Skin epidermis (tissue), 12 donors: ENCODE measurements around the gene RNU1-3.
"Not testable (repeated sequence)": the region's sequence is repeated elsewhere in the genome, so short reads cannot be mapped to it uniquely, and the experiment has no call there.

Source experiments
- H3K27ac ChIP-seq, 21 experiments: fragments of 200-600 bp; sonication (generic) in 11 of 21; one replicate each; pipeline ENCODE4 v1.5.0; 2020; ENCODE audit warnings: mild to moderate bottlenecking in 3 of 21, inconsistent platforms in 2 of 21, moderate library complexity in 2 of 21
- H3K4me3 ChIP-seq, 7 experiments: fragments of 200-600 bp; sonication (generic) in 2 of 7; one replicate each; pipeline ENCODE4 v1.5.0; 2020; ENCODE audit warnings: inconsistent platforms in 2 of 7, mild to moderate bottlenecking in 2 of 7, moderate library complexity in 1 of 7

RNU1-3 gene

DNA sequence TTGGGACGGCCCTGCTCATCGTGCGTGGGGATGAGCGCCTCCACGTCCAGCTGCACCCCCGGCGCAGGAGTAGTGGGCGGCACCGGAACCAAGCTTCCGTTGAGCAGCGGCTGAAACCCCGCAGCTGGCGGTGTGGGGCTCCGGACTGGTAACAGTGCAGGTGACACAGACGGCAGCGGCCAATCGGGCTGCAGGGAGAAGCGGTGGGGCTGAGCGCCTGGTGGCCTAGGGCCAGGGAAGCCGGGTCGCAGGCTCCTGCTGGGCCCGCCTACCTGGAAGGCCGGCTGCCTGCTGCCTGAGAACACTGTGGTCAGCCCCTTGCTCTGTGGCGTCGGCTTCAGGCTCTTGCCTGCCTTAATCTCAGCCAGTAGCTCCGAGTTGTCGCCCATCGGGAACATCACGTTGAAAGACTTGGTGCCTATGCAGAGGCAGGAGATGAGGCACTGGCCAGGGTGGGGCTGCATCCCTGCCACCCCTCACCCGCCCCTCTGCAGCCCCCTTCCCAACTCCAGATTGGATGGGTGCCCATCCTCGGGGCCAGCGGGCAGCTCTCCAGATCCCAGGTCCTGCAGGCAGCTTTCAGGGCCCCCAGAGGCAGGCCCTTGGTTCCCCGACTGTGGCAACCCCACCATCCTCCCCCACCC lies 29.9 kb upstream of the RNU1-3 start:
- H3K27ac ChIP-seq, H3K4me3 ChIP-seq: not testable (repeated sequence)

DNA sequence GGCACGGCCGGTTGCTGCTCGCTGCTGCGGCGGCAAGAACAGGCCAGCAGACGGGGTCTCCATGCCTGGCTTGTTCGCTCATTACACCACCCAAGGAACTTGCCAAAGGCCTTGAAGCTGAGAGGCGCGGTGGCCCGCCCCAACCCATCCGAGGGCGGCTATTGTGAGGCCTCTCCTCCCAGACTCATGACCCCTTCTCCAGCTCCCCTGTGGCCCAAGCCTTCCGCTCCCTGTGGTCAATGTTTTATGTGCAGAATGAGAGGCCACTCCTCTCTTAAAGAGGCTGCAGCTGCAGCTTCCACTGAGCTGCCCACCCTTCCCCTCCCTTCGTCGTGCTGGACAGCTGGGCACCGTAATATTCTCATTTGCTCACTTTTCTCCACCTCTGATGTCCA lies 27.6 kb upstream of the RNU1-3 start:
- H3K4me3 ChIP-seq, H3K27ac ChIP-seq: not testable (repeated sequence)

DNA sequence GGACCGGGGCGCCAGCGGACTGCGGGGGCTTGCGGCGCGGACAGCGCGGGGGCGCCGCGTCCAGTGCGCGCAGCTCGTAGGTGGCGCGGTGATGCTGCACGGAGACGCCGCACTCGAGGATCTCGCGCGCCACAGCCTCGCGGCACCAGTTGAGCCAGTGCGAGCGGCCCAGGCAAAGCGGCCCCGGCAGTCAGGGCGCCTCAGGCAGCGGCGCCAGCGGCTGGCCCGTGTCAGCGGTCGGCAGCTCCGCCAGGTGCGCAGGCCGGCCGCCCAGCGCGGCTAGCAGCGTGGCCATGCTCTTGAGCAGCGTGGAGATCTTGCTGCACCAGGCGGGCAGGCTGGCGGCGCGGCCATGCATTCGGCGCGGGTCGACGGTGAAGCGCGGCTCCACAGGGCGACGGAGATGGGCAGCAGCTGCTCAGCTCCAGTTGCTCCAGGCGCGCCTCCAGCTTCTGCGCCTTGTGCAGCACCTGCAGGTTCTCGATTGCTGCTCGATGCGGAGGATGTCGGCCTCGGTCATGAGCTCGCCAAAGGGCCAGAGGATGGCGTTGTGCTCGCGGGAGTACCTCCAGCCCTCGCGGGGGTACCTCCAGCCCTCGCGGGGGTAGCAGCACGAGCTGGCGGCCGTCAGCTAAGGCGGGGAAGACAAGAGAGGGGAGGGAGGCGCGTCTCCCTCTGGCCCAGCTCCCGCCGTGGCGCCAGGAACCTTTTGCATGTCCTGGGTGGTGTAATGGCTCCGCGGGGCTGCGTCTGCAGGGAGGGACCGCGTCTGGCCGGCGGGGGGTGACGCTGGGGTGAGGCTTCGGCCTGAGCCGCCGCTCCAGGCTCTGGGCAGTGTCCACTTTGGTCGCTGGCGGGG lies 26.9 kb upstream of the RNU1-3 start:
- H3K27ac ChIP-seq, H3K4me3 ChIP-seq: not testable (repeated sequence)

DNA sequence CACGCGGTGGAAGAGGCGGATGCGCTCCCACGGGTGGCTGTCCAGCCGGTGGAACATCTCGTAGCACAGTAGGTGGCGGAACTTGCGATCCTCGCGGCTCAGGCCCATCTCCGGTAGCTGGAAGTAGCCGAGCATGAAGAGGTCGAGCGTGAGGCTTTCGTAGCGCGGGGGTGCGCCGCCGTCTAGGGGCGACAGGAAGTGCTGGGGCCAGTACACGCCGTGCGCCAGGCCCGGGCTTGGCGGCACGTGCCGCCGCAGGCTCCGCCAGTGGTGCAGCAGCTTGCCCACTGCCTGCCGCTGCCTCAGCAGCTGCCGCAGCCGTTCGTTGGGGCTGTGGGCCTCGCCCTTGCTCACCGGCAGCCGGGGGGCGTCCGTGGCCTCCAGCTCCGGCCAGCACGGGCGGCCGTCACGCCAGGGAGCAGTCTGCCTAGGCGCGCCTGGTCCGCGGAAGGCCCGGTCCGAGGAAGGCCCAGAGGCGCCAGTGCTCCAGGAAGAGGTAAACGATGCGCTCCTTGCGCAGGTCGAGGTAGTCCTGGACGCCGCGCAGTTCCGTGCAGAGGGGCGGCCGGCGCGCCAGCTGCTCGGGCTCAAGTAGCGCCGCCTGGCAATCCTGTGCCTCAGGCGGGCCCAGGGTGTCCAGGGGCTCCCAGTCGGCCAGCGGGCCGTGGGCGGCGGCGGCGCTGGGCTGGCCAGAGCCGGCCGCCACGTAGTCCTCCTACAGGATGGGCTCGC lies 26.1 kb upstream of the RNU1-3 start:
- H3K4me3 ChIP-seq, H3K27ac ChIP-seq: not testable (repeated sequence)

DNA sequence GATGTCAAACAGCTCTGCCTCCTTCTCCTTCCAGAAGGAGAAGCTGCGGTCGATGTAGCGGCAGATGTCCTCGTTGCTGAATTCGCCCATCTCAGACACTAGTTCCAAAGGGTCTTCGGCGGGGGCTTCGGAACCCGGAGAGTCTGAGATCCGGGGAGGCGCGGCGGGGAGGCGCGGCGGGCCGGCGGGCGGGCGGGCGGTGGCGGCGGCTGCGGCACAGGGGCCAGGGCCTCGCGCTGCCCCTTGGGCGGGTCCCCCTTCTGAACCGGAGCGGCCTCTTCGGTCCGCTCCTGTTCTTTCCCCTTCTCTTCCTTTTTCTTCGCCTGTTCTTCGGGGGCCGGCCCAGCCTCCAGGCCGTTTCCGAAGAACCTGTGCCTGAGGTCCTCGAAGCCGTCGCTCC lies 25.5 kb upstream of the RNU1-3 start:
- H3K27ac ChIP-seq, H3K4me3 ChIP-seq: not testable (repeated sequence)

DNA sequence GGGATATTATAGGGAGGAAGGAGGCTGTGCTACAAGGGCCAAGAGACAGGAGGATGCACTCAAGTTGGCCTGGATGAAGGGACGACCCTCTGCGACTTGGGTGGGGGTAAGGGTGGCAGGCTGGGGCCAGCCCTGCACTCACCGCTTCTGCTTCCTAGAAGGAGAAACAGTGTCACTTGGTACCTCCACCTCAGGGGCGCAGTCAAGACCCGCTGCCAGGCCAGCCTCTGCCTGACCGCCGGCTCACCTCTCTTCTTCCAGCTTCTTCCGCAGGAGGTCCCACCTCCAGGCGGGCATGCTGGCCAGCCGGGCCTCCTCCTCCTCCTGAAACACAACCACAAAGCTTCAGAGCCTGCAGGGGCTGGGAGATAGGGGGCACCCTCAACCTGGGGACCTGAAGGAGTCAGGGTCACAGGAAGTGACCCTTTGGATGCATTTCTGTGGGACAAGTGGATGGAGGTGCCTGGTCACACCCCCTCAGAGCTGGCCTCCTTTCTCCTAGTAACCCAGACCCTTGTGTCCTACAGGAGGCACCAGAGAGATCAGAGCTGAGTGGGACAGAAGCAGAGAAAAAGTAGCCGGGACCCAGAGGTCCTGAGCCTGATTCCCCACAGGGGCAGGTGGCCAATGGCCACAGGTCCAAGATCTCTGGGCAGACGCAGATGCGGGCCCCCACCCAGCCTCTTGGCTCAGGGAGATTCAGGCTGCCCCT lies 24.4 kb upstream of the RNU1-3 start:
- H3K27ac ChIP-seq, H3K4me3 ChIP-seq: not testable (repeated sequence)

DNA sequence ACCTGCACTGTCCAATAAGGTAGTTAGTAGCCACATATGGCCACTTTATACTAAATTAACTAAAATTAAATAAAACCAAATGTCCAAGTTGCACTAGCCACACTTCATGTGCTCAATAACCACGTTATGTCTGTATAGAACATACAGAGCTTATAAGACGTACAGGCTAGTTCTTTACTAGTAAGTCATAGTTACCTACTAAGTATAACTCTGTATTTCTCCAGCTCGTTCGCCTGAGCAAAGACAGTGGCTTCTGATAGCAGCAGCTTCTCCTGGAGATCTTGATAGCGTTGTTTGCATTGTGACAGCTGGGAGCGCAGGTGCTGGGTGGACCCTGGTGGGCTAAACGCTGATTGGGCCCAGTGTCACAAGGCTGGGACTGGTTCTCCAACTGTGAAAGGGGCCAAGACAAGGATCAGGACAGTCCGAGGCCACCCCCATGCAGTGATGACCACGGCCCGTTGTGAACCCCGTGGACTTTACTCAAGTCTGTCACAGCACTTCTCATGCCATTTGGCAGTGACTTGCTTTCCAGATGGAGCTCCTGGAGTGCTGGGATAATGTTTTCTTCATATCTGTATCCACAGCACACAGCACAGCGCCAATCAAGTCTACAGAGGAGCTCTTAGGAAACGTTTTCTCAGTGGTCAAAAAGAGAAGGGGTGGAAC lies 20.5 kb upstream of the RNU1-3 start:
- H3K4me3 ChIP-seq, H3K27ac ChIP-seq: not testable (repeated sequence)

DNA sequence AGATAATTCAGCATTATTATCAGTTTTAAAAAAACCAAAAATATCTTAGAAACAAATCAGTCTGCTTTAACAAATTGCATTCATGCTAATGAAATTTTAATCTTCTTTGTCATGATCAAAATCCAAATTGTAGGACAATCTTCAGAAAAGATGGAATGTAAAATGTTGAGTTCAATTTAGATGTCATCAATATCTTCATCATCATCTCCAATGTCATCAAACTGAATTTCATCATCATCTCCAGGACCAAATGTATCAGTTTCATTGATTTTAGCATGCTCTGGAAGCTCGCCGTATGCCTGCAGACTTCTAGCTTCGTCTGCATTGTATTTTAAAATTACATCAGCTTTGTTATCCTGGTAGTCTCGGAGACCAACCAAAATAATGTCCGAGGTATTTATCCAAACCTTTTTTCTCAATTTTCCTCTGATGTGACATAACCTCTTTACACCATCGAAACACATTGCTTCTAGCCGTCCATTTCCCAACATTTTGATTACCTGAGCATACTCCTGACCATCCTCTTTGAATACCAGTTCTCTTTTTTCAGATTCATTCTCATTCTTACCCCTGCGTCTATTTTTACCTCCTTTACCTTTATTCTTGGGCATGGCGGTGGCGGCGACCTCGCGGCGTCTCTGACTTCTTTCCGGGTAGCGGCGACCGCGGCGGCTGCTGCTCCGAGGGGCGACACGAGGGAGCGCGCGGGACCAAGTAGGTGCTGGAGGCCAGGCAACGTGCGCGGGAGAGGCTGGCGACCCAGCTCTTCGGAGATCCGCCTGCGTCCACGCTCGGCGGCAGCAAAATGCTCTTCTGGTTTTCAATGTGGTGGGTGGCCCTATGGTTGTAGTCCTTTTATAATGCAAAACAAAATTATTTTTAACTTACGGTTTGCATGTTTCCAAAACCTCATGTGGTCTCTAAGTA lies 19.0 kb upstream of the RNU1-3 start:
- not testable (repeated sequence) for H3K4me3 ChIP-seq, H3K27ac ChIP-seq

DNA sequence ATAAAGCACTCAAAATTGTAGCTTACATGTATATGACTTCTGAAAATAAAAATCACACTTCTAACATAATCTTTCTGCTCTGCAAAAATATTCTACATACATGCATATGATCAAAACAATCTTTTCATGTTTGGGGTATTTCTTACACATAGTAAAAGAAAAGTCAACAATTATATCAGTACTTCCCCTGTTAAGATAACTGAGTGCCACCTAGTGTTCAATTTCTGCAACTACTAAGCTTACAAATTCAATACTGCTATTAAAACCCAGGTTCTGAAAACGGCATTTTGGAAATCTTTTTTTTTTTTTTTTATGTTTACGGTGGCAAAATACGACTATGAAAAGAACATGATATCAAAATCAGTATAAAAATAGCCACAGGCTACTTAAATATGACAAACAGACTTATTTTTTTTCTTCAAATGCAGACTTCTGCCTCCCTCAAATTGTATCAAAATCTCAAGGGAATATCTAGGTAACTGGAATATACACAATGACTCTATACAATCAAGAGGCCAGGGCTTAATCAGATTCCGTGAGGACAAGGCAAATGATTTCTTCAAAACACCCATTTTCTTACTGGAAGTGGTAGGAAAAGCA lies 18.1 kb upstream of the RNU1-3 start:
- not testable (repeated sequence) for H3K4me3 ChIP-seq, H3K27ac ChIP-seq

DNA sequence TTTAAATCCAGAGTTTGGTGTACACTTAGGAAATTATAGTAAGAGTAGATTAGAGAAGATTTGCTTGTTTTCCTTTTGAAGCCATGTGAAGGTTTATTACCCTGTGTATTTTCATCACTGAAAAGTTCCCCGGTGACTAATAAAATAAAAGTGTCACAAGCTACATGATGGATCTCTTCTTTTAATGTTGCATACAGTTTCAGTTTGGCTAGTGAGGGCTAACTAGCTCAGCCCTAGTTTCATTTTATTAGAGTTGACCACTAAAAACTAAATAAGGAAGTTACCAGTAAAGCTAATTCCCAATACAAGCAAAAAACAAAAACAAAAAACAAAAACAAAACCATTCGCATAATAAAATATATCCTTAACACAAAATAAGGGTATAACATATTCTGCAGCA lies 17.4 kb upstream of the RNU1-3 start:
- H3K4me3 ChIP-seq, H3K27ac ChIP-seq: not testable (repeated sequence)

DNA sequence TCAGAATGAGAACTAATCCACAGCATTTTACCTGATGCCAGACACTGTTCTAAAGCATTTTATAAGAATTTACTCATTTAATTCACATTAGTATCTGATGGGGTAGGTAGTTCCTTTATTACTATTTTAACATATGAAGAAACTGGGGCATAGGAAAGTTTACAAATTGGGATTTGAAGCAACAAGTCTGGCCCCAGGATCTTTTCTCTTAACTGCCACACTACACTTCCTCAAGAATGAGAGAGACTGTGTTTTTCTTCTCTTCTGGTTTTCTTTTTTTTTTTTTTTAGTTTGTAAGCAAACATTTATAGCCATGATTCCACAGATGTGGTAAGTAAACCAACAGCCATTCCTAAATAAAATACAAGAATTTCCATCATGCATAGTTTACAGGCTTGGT lies 16.1 kb upstream of the RNU1-3 start:
- H3K27ac ChIP-seq, H3K4me3 ChIP-seq: not testable (repeated sequence)

DNA sequence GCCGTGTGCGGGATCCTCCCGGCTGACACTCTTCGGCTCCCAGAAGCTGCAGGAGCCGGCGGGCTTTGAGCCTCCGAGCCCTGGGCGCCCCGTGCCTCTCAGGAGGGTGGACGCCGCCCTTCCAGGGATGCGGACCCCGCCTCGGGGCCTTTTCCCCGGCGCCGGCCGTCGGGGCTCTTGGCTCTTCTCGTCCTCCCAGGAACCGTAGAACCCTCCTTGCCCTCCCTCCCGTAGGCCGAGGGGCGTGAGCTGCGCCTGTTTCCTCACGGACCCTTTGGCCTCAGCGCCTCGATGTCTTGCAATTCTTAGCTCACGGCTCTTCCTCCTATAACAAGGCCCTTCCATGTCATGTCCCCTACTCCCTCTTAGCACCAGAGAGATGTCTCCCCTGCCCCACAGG lies 13.6 kb upstream of the RNU1-3 start:
- not testable (repeated sequence) for H3K27ac ChIP-seq, H3K4me3 ChIP-seq

DNA sequence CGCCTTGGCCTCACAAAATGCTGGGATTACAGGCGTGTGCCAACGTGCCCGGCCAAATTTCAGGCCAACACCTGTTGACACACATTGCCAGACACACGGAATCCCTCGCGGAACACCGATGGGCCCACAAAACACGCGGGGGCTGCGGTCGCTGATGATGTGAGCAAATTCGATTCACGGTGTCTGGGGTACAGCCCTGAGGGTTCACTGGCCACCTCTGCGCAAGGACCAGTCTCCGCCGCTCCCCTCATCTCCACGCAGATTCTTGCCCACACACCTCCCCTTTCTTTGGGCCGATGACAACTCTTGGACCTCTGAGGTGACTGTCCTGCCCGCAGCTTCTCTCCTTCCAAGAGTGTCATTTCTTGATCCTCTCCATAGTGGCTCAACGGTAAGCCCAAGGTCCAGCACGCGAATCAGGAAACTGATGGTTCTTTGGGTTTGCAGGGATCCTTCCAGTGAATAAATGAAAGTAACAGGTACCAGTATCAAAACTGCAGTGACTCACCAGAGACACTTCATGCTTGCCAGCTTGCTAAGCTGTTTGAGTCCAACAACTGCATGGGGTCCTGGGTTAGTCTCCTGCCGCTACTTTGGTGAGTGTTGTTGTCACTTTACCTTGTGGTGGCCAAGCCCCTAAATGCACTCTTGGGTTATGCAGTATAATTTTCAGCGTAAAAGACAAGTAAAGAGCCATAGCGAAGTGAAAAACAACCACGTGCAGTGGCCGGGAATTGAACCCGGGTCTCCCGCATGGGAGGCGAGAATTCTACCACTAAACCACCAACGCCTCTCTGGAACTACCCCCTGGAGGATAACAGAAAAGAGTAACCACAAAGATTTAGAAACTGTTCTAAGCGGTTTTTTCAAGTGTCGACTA lies 11.0 kb upstream of the RNU1-3 start:
- no peak overlapping the region for H3K27ac ChIP-seq

DNA sequence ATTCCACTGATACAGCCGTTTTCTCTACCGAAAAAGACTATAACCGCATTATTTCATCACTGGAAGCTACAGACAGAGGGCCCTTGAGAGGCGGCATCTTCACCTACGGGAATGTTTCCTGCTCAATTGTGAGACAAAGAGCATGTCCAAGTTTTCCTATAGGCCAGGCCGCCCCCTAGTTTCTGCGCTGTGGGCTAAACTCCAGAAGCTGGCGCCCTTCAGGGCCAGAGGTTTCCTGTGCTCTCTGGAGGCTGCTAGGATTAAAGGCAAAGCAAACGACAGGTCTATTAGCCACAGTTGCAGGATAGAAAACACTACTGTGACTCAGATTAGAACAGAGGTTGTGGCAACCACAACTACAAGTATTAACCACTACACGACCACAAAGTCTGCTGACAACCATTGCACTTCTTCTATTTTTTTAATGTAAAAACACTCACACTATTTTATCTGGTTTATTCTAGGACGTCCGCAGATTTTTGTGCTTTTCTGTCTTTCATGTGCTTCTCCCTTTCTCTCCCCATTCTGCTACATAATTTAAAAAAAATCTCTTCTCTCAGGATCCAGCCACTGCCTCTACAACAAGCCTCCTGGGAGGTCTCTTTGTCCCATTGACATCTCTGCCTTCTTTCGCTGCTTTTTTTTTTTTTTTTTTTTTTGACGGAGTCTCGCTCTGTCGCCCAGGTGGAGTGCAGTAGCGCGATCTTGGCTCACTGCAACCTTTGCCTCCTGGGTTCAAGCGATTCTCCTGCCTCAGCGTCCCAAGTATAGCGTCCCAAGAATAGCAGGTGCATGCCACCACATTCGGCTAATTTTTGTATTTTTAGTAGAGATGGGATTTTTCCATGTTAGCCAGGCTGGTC lies 10.1 kb upstream of the RNU1-3 start:
- H3K27ac ChIP-seq, H3K4me3 ChIP-seq: not testable (repeated sequence)

More for the DNA sequence above, 11.0 kb upstream of the RNU1-3 start:
- no peak overlapping the region for H3K4me3 ChIP-seq

DNA sequence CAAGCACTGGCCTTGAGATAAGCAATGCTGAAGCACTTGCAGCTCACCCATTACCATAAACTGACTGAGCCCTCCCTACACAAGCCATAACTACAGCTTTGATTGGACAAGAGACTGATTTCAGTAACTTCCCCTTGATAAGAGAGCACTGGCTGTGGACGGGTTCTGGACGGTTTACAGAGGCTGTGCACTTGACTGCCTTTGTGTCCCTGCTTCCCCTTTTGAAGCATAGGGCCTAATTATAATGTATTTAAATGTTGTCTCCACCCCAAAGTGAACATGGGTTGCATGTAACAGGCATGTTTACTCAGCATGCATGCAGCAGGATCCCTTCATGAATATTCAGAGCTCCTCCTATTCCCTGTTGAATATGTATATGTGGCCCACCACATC lies 8.4 kb upstream of the RNU1-3 start:
- H3K27ac ChIP-seq, H3K4me3 ChIP-seq: not testable (repeated sequence)

DNA sequence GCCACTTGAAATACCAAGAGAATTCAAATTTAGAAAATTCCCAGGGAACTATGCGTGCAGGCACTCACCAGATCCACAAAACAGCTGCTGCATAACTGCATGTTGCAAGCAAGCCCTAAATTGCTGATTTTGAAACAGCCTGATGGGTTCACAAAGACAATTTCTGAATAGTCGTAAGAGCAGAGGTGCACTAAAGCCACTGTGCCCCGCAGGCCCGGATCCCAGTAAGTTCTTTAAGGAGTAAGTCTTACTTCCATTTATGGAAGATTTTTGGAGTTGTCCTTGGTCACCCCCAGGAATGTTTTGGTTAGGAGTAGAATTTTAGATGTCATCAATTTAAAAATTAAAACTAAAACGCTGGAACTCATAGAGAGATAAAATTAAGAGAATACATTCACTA lies 7.2 kb upstream of the RNU1-3 start:
- not testable (repeated sequence) for H3K27ac ChIP-seq, H3K4me3 ChIP-seq
